ENCODE data around the gene NDFIP1.
"Not testable (repeated sequence)": the region's sequence is repeated elsewhere in the genome, so short reads cannot be mapped to it uniquely, and the experiment has no call there.

Gene NDFIP1

DNA sequence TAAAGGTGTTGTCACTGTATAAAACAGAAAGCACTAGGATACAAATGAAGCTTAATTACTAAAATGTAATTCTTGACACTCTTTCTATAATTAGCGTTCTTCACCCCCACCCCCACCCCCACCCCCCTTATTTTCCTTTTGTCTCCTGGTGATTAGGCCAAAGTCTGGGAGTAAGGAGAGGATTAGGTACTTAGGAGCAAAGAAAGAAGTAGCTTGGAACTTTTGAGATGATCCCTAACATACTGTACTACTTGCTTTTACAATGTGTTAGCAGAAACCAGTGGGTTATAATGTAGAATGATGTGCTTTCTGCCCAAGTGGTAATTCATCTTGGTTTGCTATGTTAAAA lies 43.8 kb downstream of the NDFIP1 start:
- TF ChIP-seq, protein P1, sequence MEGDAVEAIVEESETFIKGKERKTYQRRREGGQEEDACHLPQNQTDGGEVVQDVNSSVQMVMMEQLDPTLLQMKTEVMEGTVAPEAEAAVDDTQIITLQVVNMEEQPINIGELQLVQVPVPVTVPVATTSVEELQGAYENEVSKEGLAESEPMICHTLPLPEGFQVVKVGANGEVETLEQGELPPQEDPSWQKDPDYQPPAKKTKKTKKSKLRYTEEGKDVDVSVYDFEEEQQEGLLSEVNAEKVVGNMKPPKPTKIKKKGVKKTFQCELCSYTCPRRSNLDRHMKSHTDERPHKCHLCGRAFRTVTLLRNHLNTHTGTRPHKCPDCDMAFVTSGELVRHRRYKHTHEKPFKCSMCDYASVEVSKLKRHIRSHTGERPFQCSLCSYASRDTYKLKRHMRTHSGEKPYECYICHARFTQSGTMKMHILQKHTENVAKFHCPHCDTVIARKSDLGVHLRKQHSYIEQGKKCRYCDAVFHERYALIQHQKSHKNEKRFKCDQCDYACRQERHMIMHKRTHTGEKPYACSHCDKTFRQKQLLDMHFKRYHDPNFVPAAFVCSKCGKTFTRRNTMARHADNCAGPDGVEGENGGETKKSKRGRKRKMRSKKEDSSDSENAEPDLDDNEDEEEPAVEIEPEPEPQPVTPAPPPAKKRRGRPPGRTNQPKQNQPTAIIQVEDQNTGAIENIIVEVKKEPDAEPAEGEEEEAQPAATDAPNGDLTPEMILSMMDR (conservative IDR thresholded peaks at IDR 0.05; ENCODE audit: control insufficient read depth, insufficient read depth, low read depth, low read length), result no peak
- no peak for DNase-seq (ENCODE audit: low read depth)
- no peak overlapping the region for H3K4me3 ChIP-seq (ENCODE audit: control insufficient read depth, low read depth, low read length)

DNA sequence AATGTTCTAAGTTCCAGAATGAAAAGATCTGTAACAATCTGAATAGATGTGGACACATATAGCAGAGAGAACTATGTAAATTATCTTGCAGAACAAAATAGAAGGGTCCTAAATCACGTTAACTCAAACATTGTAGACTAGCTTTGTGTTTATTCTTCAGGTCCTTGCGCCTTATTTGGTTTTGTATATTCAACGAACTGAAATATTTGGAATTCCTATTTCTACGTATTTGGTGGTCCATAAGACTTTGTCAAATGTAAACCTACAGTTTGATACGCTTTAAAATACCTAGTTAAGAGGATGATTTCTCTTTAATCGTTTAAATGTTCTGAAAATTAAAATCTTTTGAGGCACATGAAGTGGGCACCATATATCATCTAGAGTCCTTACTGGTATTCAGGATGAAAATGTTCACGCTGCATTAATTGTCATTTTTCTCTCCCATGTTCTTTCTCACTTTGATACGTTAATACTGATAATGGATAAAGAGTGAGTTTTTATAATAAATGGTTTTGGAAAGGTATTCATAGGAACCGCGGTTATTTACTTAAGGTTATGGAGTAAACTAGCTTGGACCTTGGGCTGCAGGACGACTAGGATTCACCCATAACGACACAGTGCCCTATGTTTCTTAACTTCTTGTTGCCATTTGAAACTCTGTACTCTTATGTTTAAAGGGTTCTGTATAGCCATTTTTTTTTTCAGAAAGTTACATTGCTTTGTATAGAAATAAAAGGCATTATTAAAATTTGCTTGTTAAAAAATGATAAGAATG lies 45.3 kb downstream of the NDFIP1 start:
- DNase-seq (ENCODE audit: low read depth), result no peak
- H3K4me3 ChIP-seq (ENCODE audit: control insufficient read depth, low read depth, low read length), result no peak overlapping the region
- TF ChIP-seq, protein P1 (conservative IDR thresholded peaks at IDR 0.05; ENCODE audit: control insufficient read depth, insufficient read depth, low read depth, low read length), result no peak

DNA sequence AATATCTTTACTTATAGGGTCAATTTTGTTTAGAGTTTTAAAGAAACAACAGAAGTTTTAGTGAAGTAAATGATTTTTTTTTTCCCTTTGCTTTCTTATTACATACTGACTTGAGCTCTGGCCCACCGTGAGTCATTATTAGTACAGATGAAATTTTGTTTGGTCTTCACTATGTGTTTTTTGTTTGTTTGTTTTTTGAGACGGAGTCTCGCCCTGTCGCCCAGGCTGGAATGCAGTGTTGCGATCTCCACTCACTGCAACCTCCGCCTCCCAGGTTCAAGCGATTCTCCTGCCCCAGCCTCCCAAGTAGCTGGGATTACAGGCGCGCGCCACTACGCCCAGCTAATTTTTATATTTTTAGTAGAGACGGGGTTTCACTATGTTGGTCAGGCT lies 45.9 kb downstream of the NDFIP1 start:
- H3K4me3 ChIP-seq (ENCODE audit: control insufficient read depth, low read depth, low read length); DNase-seq (ENCODE audit: low read depth): not testable (repeated sequence)

DNA sequence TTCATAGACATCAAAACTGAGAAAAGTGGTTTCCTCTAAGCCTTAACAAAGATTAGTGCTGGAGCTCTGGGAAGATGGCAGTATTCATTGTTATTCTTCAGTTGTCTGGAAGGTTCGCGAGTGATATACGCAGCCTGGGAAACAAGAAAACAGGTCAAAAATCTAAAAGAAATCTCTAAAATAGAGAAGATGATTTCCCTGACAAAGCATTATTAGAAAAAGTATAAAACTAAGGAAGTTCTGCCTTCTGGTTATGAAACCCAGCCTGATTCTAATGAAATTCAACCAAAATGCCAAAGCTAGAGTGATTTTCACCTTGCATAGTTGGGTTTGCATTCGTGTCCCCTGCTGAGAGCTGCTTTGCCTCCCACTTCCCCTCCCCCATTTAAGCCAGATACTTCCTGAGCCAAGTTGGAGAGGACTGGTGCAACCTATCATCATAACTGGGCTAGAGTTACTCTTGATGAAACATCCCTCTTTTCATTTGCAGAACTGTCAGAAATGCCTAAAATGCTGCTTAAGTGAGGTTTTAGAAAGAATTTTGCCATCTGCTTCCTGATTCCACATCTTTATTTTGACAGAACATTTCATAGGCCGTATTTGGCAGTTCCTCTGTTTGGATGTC lies 48.4 kb downstream of the NDFIP1 start:
- H3K4me3 ChIP-seq (ENCODE audit: control insufficient read depth, low read depth, low read length), result no peak overlapping the region
- TF ChIP-seq, protein P1 (conservative IDR thresholded peaks at IDR 0.05; ENCODE audit: control insufficient read depth, insufficient read depth, low read depth, low read length), result no peak
- DNase-seq (ENCODE audit: low read depth), result no peak

DNA sequence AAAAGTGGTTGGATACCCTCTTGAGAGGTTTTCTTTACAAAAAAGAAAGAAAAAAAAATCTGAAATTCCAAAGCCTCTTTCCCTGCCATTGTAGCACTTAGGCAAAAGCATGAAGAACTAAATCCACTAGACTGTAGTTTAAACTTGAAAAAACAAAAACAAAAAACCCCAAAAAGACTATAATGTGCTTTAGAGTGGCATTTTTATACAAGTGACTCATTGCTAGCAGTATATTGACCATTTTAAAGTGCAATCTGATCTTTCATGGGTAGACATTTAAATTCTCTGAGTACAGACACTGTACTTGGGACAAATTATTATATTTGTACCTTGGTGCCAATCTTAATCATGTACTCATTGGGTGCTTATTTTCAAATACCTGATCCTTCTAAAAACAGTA lies 50.8 kb downstream of the NDFIP1 start:
- H3K4me3 ChIP-seq (ENCODE audit: control insufficient read depth, low read depth, low read length), result no peak overlapping the region
- TF ChIP-seq, protein P1 (conservative IDR thresholded peaks at IDR 0.05; ENCODE audit: control insufficient read depth, insufficient read depth, low read depth, low read length), result no peak
- DNase-seq (ENCODE audit: low read depth), result no peak

DNA sequence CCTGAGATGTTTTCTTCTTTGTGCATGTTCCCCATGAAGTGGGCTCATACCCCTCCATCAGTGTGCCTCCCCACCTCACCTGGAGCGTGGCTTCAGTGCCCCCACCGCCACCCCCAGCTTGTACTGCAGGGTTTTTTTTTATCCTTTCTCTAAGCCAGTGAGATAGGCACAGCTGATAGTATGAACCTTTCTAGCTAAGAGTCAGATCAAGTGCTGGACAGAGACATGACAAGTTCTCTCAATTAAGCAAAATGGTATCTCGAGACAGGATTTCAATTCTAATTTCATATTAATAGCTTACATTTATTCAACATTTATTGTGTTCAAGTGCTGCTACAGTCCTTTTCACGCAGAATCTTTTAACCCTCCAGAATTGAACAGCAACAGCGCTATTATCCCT lies 55.7 kb downstream of the NDFIP1 start:
- H3K4me3 ChIP-seq (ENCODE audit: control insufficient read depth, low read depth, low read length), result no peak overlapping the region
- no peak for DNase-seq (ENCODE audit: low read depth)
- TF ChIP-seq, protein P1 (conservative IDR thresholded peaks at IDR 0.05; ENCODE audit: control insufficient read depth, insufficient read depth, low read depth, low read length), result no peak

DNA sequence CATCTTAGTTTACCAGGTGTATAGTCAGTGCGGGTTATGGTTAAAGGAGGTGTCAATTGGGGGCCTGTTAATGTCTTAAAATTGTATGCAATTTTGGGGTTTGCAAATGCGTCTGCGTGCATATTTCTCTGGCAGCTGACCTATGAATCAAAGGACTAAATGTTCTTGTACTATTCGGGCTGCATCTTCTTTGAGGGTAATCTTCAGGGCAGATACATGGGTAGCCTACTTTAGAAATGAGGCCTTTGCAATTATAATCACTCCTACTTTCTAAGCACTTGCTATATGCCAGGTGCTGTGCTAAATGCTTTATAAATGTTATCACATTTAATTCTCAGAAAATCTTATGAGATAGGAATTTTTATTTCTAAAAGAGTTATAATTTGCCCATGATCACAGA lies 58.2 kb downstream of the NDFIP1 start:
- DNase-seq (ENCODE audit: low read depth), result no peak
- no peak overlapping the region for H3K4me3 ChIP-seq (ENCODE audit: control insufficient read depth, low read depth, low read length)
- TF ChIP-seq, protein P1 (conservative IDR thresholded peaks at IDR 0.05; ENCODE audit: control insufficient read depth, insufficient read depth, low read depth, low read length), result no peak

Measured in fibroblast of mammary gland (primary cell).